ENCODE results near the gene ZC3H6.

- TF ChIP-seq POLR2A (IDR thresholded peaks at IDR 0.05), result peak in 3 of 4 donors; percentile 20 to 88 (median 58)
- TF ChIP-seq, protein P1, sequence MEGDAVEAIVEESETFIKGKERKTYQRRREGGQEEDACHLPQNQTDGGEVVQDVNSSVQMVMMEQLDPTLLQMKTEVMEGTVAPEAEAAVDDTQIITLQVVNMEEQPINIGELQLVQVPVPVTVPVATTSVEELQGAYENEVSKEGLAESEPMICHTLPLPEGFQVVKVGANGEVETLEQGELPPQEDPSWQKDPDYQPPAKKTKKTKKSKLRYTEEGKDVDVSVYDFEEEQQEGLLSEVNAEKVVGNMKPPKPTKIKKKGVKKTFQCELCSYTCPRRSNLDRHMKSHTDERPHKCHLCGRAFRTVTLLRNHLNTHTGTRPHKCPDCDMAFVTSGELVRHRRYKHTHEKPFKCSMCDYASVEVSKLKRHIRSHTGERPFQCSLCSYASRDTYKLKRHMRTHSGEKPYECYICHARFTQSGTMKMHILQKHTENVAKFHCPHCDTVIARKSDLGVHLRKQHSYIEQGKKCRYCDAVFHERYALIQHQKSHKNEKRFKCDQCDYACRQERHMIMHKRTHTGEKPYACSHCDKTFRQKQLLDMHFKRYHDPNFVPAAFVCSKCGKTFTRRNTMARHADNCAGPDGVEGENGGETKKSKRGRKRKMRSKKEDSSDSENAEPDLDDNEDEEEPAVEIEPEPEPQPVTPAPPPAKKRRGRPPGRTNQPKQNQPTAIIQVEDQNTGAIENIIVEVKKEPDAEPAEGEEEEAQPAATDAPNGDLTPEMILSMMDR (IDR thresholded peaks at IDR 0.05), result no peak
These were observed 733 bp downstream of the ZC3H6 start for GRCh38 chr2:112275887-112276773.
